ENCODE data around the gene PSMG3.
A peak's percentile ranks its signal among the peaks of the same experiment; 100 is the strongest.

The PSMG3 gene, protein sequence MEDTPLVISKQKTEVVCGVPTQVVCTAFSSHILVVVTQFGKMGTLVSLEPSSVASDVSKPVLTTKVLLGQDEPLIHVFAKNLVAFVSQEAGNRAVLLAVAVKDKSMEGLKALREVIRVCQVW

DNA sequence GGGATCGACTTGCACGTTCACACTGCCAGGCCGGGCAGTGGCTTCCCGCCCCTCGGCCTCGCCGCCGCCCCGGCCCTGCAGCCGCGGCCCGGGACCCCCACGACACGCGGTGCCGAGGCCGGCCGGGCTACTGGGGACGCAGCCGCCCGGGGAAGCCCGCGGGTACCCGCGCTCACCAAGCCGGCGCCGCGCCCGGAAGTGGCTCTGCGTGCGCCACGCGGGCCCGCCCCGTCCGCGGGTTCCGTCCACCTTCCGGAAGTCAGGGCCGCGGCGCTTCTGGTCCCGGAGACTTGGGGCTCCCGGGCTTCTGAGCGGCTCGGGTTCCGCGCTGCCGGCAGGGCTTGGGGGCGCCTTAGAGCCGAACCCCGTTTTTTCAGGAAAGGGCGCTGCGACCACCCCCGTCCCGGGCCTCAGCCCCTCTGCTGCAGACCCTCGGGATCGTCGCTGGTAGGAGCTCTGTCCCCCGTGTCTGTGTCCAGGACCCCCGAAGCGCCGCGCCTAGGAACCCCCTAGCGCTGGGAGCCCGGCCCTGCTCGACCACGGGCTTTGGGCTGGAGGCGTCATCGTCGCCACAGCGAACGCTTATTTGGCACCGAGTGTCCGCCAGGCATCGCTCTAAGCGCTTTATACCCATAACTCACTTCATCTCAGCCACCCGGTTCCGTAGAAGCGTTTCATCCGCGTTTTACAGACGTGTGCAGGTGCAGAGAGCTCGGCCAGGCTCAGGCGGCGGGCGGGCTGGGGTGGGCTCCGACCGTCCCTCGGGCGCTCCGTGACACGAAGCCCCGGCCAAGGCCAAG lies at the start of gene PSMG3:
TSS of gene PSMG3 (minus strand) at position 200 of the 800 bp plus-strand sequence. CDS start 693 bp downstream, outside the sequence.
- DNase-seq: peak; percentile 88

DNA sequence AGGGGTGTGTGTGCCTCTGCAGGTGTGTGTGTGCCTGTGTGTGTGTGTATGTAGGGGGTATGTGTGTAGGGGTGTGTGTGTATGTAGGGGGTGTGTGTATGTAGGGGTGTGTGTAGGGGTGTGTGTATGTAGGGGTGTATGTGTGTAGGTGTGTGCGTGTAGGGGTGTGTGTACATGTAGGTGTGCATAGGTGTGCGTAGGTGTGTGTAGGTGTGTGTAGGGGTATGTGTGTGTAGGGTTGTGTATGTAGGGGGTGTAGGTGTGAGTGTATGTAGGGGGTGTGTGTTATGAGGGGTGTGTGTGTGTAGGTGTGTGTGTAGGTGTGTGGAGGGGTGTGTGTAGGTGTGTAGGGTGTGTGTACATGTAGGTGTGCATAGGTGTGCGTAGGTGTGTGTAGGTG lies 48.6 kb upstream of the PSMG3 start:
- DNase-seq: no peak

DNA sequence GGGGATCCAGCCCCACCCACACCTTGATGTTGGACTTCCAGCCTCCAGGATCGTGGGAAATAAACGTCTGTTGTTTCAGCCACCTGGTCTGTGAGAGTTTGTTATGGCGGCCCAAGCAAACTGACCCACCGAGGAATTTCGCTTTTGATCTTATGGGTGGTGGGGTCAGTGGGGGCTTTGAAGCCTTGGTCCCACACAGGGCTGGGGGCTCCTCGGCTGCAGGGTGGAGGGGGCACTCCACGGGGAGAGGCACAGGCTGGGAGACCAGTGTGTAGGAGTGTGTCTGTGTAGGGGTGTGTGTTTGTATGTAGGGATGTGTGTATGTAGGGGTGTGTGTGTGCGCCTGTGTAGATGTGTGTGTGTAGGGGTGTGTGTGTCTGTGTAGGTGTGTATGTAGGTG lies 48.1 kb upstream of the PSMG3 start:
- no peak for DNase-seq

DNA sequence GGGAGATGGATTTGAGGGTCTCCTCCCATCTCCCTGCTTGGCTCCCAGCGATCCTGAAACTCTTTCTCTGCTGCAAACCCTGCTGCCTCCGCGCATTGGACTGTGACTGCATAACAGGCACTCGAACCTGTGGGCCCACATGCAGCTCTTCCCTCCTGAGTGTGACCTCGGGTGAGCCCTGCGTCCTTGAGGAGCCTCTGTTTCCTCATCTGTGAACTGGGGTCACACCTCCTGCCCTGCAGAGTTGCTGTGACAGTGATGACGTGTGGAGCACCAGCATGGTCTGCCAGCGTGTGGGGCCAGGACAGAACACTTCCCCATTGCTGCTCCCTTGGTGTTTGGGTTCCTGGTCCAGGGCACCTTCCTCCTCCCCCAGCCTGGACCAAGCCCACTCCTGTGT lies 46.9 kb upstream of the PSMG3 start:
- DNase-seq: no peak

DNA sequence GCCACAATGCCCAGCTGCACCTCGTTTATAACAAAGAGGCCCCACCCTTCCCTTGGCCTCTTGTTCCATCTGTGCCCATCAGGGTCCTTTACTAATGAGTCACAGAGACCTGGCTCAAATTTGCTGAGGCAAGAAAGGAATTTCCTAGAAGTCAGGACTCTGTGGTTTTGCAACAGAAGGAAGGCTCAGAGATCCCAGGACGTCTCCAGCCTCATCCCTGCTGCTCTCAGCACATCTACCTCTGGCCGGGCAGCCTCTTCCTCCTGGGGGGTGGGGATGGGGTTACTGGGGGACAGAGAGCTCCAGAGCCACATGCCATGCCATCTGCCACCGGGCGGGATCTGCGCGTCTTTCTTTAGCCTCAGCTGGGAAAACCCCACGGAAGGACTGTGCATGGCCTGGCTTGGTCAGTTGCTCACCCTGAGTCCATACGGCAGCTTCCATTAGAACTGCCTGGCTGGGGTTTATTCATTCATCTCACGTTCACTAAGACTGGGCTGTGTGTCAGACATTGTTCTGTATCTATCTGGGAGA lies 41.9 kb upstream of the PSMG3 start:
- DNase-seq: no peak

DNA sequence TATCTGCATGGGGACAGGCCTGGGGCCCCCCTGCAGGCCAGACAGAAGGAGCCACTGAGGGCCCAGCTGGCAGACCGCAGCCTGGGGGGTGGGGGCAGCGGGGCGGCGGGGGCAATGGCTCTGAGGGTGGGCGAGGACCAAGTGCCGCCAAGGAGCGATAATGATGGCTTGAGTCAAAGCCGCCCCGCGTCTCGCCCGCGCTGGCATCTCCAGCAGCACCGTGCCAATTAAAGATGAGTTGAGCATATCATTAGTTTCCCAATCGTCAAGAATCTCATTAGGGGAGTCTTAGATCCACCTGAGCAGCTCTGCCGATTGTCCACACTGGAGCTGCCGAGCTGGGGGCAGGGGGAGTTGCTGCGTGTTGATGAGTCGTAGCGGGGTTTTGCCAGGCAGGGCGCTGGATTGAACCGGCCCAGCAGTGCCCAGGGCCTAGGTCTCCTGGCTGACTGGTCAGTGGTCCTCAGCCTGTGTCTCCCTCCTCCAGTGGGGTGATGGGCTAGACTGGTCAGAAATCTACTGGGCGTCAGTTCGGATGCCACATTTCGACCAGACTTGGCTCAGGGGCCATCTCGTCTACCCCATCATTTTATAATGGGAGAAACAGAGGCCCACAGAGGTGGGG lies 41.0 kb upstream of the PSMG3 start:
- DNase-seq: no peak

DNA sequence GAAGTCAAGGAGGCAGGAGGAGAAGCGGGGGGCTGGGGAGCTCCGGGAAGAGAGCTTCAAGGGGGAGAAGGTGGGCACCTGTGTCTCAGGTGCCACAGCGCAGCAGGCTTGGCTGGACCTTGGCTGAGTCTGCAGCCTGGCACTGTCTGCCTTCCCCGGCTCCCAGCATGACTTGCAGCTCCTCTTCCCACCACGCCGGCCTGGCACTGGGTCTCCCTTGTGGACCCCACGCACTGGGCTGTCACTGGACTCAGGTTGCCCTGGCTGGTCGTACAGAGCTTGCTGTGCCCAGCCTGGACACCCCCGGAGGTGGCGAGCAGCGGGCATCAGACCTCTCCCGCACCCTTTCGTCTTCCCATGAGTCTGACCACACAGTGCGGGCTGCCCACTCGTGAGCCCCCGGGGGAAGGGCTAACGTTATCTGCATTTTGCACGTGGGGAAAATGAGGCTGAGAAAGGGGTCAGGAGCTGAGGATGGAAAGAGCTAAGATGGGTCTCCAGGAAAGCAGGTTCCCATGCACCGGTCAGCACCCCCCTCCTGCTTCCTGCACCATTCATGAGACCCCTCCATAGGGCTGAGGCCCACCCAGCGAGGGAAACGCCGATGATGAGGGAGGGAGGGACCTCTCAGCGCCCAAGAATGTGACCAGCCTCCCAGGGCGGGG lies 40.3 kb upstream of the PSMG3 start:
- DNase-seq: no peak

DNA sequence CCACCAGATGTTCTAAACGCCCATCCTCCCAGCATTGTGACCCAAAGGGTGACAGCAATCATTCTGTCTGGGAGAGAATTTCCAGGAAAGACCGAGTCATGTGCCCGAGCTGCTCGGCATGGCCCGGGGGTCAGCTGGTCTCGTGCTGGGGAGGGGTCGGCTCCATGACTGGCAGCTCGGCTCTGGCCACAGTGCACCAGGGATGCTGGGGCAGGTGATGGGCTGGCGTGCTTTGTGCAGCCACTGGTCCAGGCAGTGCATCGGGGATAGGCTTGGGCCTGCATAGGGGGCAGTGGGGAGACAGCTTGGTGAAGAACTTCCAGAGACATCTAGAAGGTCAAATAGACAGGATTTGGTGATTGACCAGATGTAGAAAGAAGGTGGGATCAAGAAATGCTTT lies 39.2 kb upstream of the PSMG3 start:
- no peak for DNase-seq

DNA sequence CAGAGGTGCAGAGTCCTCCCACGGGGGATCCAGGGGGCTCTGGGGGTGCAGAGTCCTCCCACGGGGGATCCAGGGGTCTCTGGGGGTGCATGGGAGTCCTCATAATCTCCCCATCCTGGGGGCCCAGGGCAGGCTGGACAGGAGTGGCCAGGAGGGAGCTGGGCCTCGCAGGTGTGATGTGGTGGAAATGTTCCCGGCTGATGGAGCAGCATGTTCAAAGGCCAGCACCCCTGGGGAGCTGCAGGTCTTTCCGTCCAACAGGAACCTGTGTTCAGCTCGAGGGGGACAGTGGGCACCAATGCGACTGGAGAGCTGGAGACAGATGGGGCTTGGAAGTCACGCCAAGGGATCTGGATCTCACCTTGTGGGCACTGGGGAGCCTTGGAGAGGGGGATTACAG lies 38.5 kb upstream of the PSMG3 start:
- no peak for DNase-seq

DNA sequence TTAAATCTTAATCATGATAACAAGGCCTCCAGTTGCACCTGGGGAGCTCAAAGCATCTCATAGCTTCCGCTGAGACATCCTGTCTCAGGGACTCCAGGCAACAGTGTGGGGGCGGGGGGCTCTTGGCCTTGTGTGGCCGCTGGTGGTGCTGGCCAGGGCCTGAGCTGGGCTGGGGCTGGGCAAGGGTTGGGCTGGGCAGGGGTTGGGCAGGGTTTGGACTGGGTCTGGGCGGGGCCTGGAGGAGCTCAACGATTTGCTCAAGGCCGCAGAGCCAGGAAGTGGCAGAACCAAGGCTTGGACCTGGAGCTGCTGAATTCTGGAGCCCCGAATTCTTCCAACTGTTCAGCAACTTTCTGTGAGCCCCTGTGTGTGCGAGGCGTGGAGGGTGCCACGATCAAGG lies 37.9 kb upstream of the PSMG3 start:
- DNase-seq: no peak

DNA sequence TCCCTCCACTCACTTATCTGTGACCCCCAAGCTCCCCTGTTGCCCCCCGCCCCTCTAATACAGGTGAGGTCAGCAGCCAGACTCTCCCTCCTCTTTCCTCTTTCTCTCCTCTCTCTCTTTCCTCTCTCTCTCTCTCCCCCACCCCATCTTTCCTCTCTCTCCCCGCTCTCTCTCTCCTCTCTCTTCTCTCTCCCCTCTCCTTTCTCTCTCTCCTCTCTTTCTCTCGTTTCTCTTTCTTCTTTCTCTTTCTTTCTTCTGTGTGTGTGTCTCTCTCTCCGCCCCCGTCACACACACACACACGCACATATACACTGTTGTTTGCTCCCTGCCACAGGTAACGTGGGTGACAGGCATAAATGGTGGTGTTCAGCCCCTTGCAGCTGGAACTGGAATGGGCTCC lies 37.2 kb upstream of the PSMG3 start:
- no peak for DNase-seq

DNA sequence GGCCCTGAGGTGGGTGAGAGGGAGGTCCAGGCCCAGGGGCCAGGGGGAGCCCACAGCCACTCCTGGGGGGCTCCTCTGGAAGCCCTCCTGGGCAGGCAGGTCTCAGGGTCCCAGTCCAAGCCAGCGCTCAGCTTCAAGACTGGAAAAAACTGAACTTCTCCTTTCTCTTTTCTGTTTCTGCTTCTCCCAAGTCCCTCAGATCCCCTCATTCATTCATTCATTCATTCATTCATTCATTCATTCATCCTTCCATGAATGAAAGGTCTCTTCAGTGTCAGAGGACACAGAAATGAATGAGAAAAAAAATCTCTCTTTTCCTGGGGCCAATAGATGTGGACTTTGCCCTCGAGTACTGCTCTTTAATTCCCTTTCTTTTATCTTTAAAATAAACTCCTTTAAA lies 34.6 kb upstream of the PSMG3 start:
- no peak for DNase-seq

DNA sequence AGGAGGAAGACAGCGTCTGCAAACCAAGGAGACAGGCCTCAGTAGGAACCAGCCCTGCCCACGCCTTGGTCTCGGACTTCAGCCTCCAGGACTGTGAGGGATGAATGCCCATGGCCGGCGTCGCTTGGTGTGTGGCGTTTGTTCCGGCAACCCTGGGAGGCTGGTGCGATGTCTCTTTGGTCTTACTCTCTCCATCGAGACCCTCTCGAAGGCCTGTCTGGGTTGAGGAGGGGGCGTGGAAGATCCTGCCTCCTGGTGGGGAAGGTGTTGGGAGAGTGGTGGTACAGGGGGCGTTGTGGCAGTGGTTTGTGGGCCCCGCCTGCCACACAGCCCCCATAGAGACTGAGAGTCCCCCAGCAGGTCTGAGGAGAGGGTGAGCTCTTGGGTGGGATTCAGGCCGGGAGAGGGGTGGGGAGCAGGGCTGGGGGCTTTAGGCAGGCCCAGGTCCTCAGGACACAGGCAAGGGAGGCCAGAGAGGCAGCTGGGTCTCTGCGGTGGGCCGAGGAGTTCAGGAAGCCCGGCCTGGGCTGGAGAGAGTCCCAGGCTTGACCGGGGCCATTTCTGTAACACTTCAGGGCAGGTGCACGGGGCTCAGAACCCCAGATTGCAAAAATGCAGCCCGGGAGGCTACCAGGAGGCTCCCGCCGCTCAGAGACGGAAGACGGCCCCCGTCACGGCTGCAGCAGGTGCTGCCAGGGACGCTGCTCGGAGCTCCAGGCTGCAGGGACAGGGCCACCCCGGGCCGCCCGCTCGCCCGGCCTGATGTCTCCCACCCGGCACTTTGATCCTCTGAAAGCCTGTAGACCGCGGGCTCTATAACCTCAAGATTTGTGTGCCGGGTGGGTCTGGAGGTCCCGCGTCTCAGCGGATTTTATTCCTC lies 33.8 kb upstream of the PSMG3 start:
- DNase-seq: no peak

DNA sequence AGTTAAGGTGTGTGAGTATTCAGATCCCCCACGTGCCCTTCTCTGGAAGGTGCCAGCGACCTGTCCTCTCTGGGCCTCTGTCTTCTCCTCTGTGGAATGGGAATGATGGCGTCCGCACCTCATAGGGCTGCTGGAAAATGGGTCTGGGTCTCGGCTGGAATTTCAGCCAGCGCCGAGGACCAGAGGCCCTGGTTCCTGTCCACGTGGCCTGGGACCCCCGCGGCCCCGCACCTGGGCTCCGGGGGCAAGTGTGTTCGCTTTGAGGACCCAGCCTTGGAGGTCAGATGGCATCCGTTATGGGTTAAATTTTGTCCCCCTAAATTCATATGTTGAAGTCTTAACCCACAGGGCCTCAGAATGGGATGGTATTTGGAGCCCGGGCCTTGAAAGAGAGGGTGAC lies 32.6 kb upstream of the PSMG3 start:
- DNase-seq: no peak

DNA sequence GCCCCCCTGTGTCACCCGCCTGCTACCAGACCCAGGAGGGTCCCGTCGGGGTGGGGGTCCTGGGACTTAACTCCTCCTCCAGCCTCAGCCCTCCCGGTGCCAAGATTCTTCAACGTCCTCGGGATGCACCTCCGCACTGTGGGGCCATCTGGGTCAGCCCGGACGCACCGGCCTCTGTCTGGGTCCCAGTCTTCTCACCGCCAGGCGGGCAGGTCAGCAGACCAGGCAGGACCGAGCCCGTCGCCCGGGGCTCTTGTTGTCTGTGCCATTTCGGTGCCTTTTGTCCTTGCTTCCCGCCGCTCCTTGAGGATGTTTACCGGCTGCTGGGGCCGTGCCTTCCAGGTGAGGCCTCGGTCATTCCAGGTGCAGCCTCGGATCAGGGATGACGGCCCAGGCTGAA lies 32.1 kb upstream of the PSMG3 start:
- DNase-seq: no peak

DNA sequence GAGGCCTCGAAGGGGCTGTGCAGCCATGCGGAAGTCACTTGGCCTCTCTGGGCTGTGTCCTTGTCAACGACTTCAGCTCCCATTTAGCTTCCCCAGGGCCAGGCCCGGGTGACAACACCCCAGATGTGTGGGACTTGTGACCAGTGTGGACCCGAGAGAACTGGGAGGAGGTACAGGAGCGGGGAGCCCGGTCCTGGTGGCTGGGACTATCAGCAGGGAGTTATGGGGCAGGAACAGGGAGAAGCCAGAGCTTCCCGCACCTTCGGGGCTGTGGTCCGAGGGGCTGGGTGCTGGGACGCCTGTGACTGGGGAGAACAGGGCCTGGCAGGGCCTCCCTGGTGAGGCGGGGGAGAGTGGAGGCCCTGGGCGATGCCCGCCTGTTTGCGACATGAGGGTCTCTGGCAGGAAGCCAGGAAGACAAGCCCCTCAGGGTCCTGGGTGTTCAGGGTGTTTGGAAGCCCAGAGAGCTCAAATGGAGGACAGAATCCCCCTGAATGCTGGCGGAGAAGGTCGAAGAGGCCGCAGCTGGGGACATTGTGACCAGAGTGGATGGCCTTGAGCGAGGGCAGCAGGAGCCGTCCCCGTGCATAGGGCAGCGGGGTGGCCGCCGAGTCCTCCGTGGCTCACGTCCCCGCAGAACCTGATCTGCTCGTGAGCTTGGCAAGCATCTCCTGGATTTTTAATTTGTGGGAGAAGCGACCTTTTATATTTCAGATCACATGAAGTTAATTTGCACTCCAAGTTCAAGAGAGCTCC lies 30.0 kb upstream of the PSMG3 start:
- DNase-seq: no peak

DNA sequence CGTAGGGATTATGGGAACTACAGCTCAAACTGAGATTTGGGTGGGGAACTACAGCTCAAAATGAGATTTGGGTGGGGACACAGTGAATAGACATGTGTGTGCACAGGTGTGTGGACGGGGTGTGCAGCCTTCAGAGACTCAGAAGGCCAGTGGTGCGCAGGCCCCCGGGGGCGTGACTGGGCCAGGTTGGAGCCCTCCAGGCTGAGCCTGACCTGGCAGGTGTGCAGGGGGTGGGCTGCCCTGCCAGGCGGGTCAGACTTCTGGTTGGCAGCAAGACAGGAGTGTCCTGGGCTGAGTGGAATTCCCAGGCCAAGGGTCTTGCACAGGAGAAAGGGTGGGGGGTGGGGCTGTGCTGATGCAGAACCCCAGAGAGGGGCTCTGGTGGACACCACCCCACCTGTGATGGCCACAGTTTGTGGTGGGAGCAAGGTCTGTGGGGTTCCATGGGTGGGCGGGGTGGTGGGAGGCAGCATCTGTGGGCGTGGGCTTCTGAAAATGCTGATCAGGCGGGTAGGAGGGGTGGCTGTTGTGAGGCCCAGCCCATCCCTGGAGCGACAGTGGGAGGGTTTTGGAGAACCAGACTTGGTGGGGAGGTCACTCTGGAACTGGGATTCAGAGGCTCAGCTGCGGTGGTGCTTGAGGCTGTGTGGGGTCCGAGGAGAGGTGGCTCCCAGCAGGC lies 29.3 kb upstream of the PSMG3 start:
- no peak for DNase-seq

DNA sequence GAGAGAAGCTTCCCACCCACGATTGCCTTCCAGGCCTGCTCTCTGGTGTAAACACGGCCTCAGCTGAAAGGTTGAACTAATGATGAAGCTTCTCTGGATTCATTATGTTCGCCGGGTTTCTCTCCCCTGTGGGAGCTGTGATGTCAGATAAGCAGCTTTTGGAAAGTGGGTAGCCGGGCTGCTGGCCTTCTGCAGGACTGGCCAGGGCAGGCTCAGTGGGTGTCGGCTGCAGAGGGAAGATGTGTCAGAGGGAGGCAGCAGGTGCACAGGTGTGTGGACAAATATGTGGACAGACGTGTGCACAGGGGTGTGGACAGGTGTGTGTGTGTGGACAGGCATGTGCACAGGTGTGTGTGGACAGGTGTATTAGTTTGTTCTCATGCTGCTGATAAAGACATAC lies 28.5 kb upstream of the PSMG3 start:
- no peak for DNase-seq

DNA sequence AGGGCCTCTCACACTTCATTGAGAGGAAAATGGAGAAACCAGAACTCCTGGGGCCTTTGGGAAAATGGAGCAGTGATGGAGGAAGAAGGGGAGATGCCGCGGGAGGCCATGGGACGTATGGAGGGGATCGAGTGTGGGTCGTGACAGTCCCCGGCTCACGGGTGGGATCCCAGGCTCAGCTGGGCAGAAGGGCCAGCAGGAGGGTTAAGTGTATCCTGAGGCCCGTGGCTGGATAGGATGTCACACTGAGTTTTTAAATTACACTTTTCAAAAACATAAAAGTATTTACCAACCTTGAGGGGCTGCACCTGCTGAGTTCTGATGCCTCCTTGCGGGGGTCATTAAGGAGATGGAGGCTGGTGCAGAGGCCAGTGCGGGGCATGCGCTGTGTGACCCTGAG lies 28.0 kb upstream of the PSMG3 start:
- DNase-seq: no peak

DNA sequence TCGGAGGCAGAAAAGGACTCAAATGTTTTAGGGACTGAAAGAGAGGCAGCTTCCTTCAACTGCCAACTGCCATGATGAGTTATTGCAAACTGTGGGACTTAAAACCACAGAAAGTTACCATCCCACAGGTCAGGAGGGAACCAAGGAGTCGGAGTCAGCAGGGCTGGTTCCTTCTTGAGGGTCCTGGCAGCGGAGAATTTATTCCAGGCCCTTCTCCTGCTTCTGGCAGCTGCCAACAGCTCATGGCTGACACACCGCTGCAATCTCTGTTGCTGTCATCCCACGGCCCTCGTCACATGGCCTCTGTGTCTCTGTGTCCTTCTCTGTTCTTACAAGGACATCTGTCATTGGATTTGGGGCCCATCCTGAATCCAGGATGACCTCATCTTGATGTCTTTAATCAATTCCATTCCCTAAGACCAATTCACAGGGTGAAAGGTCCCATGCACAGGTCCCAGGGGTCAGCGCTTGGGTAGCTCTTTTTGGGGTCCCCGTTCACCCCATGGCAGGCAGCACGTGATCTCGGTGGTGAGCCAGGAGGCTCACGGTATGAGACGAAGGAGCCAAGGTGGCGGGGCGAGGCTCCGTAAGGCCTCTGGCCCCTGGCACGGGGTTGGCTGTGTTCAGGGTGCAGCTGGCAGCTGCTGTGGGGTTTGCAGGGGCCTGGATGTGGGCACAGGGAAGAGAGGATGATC lies 27.4 kb upstream of the PSMG3 start:
- no peak for DNase-seq

All from activated T-cell treated with anti-CD3 and anti-CD28 coated beads, Interleukin-2, amount 50 U/mL, for 1 hour (primary cell).